ENCODE measurements around the gene SLC17A5.
"Not testable (repeated sequence)": the region's sequence is repeated elsewhere in the genome, so short reads cannot be mapped to it uniquely, and the experiment has no call there.

The SLC17A5 gene

DNA sequence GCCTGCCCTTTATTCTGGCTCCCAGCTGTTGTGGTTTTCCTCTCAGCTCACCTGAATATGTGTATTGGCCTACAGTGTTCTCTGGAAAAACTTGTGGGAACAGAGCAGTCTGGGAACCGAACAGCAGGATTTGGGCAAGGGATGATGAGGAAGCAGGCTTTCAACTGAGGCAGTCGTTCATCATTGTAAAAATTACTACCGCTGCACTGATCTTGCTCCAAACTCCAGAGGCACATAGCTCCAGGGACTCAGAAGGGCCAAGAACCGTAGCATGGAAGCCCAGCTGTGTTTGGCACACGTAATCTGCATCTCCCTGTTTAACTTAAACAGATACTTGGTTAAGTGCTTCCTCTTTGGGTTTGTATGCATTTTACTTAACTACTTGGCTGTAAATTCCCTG lies 84.7 kb downstream of the SLC17A5 start:
- TF ChIP-seq, protein P1, sequence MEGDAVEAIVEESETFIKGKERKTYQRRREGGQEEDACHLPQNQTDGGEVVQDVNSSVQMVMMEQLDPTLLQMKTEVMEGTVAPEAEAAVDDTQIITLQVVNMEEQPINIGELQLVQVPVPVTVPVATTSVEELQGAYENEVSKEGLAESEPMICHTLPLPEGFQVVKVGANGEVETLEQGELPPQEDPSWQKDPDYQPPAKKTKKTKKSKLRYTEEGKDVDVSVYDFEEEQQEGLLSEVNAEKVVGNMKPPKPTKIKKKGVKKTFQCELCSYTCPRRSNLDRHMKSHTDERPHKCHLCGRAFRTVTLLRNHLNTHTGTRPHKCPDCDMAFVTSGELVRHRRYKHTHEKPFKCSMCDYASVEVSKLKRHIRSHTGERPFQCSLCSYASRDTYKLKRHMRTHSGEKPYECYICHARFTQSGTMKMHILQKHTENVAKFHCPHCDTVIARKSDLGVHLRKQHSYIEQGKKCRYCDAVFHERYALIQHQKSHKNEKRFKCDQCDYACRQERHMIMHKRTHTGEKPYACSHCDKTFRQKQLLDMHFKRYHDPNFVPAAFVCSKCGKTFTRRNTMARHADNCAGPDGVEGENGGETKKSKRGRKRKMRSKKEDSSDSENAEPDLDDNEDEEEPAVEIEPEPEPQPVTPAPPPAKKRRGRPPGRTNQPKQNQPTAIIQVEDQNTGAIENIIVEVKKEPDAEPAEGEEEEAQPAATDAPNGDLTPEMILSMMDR (IDR thresholded peaks at IDR 0.05; ENCODE audit: low read depth, low read length): no peak

DNA sequence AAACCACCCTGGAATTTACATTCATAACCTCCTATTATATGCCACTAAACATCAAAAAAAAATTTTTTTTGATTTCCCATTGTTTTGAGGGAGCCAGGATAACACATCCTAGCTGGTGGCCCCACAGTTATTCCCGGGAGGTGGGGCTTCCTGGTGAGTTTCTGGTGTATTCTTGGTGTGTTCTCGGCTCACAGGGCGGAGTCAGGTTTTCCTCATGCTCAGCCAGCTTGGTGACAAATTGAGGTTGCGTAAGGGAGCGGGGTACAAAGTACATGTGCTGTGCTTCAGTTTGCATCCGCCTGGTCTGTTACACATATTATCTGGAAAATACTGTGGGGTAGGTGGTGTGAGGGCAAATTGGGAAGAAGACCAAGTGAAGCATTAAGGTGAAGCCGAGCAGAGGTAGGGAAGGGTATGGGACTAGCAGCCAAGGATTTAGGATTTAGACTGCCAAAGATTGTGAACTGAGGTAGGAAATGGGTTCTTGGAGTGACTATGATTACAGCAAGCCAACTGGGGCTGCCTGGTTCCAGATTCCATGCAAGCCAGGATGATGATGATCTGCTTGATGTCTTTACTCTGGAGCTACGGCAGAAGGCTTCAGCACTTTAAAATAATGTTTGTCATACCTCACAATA lies 86.7 kb downstream of the SLC17A5 start:
- DNase-seq (ENCODE audit: extremely low read depth, low read depth): no peak
- TF ChIP-seq, protein P1 (IDR thresholded peaks at IDR 0.05; ENCODE audit: low read depth, low read length): no peak

More for the DNA sequence above, 84.7 kb downstream of the SLC17A5 start:
- no peak for DNase-seq (ENCODE audit: extremely low read depth, low read depth)

DNA sequence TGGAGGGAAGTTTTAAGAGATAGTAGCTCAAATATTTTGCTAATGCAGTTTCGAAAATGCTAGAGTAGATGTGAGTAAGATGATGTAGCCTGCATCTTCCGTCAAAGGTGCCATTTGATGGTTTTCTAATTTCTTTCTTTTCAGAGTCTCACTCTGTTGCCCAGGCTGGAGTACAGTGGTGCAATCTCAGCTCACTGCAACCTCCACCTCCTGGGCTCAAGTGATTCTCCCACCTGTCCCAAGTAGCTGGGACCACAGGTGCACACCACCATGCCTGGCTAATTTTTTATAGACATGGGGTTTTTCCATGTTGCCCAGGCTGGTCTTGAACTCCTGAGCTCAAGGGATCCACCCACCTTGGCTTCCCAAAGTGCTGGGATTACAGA lies 87.3 kb downstream of the SLC17A5 start:
- not testable (repeated sequence) for DNase-seq (ENCODE audit: extremely low read depth, low read depth)

DNA sequence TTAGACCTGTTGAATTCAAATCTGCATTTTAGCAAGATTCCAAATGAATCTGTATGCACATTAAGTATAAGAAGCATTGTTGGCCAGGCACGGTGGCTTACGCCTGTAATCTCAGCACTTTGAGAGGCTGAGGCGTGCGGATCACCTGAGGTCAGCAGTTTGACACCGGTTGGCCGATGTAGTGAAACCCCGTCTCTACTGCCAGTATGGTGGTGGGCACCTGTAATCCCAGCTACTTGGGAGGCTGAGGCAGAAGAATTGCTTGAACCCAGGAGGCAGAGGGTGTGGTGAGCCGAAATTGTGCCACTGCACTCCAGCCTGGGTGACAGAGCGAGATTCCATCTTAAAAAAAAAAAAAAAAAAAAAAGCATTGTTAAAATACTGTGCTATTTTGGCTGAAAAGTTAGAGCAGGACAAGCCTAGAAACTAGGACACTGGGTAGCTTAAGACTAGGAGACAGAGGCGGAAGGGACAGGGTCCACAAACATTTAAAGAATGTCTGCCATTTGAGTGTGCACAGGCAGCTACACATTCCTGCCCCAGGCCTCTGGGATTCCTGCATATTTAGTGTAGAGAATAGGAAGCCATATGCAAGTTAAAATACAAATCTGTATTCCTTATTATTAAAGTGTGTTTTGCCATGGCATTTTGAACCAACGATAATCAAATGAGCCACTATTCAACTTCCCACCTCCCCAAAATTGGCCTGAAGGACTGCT lies 87.9 kb downstream of the SLC17A5 start:
- TF ChIP-seq, protein P1 (IDR thresholded peaks at IDR 0.05; ENCODE audit: low read depth, low read length): no peak
- DNase-seq (ENCODE audit: extremely low read depth, low read depth): no peak

DNA sequence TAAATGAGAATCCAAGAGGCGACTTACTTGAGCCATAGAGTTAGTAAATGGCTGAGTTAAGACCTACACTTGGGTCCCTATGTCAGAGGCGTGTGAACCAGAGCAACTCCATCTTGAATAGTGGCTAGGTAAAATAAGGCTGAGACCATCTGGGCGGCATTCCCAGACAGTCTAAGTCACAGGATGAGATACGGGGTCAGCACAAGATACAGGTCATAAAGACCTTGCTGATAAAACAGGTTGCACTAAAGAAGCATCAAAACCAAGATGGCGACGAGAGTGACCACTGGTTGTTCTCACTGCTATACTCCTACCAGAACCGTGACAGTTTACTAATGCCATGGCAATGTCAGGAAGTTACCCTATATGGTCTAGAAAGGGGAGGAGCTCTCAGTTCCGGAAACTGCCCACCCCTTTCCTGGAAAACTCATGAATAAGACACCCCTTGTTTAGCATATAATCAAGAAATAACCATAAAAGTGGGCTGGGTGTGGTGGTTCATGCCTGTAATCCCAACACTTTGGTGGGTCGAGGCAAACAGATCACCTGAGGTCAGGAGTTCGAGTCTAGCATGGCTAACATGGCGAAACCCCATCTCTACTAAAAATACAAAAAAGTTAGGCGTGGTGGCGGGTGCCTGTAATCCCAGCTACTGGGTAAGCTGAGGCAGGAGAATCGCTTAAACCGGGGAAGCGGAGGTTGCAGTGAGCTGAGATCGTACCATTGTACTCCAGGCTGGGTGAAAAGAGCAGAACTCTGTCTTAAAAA lies 89.0 kb downstream of the SLC17A5 start:
- TF ChIP-seq, protein P1 (IDR thresholded peaks at IDR 0.05; ENCODE audit: low read depth, low read length): no peak
- no peak for DNase-seq (ENCODE audit: extremely low read depth, low read depth)

DNA sequence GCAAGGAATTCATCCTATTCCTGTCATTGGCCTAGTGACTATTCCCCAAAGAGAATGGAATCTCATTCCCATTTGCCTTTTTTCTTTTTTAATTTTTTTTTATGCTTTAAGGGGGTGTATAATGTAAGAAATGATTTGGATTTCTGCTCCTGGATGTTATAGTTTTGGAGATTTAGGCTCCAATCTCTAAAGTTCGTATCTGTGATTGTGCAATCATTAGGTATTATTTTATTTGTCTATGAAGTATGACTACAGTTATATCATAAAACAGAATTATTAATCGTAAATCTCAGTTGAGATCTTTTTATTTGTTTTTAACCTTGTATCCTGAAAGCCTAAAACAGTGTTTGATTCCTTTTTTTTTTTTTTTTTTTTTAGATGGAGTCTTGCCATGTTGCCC lies 91.2 kb downstream of the SLC17A5 start:
- TF ChIP-seq, protein P1 (IDR thresholded peaks at IDR 0.05; ENCODE audit: low read depth, low read length): no peak
- no peak for DNase-seq (ENCODE audit: extremely low read depth, low read depth)

DNA sequence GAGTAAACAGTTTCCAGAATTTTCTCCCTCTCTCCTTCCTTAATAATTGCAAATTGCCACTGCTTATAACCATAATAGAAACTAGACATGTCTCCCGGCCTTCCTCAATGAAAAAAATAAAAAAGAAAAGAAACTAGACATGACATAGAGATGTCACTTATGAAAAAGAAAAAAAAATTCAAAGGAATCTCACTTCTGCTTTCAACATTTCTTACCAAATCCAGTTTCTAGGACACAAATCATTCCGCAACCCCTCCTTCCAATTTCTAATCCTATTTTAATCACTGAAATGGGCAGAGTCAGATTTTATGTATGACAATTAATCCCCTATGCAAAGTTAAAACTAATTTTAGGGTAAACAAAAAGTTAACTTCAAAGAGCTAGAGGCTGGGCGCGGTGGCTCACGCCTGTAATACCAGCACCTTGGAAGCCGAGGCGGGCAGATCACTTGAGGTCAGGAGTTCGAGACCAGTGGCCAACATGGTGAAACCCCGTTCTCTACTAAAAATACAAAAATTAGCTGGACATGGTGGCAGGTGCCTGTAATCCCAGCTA lies 92.9 kb downstream of the SLC17A5 start:
- no peak for DNase-seq (ENCODE audit: extremely low read depth, low read depth)

More for the DNA sequence above, 92.9 kb downstream of the SLC17A5 start:
- TF ChIP-seq, protein P1 (IDR thresholded peaks at IDR 0.05; ENCODE audit: low read depth, low read length): no peak
